Pulmonary artery endothelial cell (primary cell): ENCODE results near the gene MCAM. TPM values are rescaled to one million over a fixed set of nuclear protein-coding genes. Genes with fewer than 3 reads are reported as not detected.

Experiments
- DNase-seq: peaks from one replicate; pipeline ENCODE4 v3.0.0-alpha.2; 2011; ENCODE audit warnings: low read depth, low spot score
- total RNA-seq: library from RNA; depleted of rRNA; stranded (reverse); fragments of >200 nt; gene quantifications from 2 replicates; pipeline ENCODE4 v1.2.3, GENCODE V29; 2014

Gene MCAM, protein sequence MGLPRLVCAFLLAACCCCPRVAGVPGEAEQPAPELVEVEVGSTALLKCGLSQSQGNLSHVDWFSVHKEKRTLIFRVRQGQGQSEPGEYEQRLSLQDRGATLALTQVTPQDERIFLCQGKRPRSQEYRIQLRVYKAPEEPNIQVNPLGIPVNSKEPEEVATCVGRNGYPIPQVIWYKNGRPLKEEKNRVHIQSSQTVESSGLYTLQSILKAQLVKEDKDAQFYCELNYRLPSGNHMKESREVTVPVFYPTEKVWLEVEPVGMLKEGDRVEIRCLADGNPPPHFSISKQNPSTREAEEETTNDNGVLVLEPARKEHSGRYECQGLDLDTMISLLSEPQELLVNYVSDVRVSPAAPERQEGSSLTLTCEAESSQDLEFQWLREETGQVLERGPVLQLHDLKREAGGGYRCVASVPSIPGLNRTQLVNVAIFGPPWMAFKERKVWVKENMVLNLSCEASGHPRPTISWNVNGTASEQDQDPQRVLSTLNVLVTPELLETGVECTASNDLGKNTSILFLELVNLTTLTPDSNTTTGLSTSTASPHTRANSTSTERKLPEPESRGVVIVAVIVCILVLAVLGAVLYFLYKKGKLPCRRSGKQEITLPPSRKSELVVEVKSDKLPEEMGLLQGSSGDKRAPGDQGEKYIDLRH
- 1,937 and 2,031 TPM in 2 replicates for total RNA-seq

DNA sequence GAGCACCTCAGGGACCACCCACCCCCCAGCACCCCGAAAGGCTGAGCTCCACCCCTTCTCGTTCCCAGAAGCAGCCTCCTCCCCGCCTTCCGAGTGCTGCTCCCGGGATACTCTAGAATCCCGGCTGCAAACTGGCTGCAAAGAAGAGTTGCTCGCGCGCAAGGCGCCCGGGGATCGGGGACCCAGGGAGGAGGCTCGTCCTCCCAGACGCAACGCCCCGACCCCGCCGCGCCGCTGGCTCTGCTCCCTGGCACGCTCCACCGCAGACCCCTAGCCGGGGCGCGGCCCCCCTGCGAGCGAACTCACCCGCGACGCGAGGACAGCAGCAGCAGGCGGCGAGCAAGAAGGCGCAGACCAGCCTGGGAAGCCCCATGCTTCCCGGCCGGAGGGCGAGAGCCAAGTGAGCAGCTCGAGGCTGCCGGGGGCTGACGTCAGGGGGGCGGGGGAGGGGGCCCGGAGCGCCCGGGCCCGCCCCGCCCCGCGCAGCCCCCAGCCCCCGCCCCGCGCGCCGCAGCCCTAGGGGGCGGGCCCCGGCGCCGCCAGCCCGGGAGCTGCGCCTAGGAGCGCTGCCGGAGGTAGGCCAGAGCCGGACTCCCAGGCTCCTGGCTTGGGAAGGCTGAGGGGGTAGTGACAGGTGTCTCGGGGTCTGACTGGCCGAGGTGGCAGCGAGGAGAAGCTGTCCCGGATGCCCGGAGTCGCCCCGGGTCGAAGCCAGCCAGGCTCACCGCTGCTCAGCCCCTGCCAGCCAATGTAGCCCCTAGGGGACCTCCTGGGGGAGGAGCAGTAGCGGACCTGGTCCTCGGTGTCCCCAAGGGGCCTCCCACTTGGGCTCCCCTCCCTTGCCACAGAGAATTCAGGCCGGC is at the start of gene MCAM:
MCAM (minus strand) TSS at position 402 of the 863 bp plus-strand sequence; CDS start at position 373, 29 bp downstream.
- DNase-seq = no peak

- DNase-seq = no peak
Observed at GRCh38 chr11:119365071-119365591, 48.2 kb upstream of the MCAM start.

- DNase-seq = no peak
Observed at GRCh38 chr11:119363851-119364590, 47.1 kb upstream of the MCAM start.

GRCh38 chr11:119363081-119363850 is 46.3 kb upstream of the MCAM start:
- no peak for DNase-seq

- no peak for DNase-seq
Observed at GRCh38 chr11:119362741-119363080, 45.8 kb upstream of the MCAM start.

DNA sequence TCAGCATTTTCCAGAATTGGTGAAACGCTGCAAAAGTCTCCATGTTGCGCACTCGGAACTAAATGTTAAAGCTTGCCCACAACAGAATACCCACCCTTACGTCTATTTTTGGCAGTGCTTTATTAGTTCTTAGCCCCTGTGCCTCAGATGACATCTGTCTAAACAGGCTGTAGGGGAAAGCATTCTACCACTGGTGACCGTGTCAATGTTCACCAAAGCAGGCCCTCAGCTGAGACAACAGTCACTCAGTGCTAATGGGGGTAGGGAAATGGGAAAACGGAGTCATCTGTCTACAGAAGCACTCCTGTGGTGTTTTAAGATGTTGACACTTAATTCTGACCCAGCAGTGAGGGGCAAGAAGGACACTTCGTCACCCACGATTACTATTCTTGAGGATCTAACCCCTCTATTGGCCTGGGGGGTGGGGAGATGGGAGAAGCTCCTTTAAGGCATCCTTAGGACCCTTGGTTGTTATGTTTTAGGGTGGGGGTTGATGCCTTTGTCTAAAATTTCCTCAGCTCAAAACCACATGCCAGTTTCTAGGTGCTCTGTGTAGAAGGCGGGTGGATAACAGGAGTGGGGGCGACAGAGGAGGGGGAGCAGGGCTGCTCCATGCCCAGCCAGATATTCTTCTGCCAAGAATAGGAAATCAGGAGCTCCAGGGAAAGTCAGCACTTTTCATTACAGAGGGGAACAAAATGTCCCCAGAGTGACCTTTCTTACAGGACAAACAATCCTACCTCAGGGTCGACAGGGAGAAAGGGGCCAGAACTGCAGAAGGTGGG is 45.2 kb upstream of the MCAM start:
- no peak for DNase-seq

DNA sequence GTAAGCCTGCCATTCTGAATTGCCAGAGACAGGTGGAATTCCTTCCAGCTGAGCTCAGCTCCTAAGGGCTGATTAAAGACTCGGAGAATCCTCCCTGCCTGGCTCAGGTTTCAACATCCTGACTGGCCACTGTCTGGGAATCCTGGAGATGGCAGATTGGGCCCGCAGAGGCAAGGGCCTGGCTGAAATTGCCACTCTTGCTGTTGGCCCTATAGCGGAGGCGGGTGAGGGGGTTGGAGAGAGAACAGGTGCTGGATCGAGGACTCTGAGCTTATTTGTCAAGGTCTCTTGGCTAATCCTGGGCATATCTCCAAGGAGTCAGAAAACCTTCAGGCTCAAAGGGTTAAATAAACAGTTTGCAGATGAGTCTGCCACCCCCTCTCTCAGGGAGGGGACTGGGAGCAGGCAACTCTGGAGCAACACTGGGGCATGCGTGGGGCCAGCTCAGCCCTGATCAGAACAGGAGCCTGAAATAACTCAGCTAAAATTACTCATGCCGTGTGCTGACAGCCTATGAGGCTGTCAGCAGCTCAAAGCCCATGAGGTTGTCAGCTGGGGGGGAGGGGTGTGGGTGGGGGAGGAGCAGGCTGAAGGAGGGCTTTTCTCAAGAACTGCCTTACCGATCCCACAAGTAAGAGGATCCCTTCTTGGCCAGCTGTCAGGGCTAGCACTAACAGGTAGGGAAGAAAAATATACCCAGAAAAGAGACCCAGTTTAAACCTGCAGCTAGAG is 44.3 kb upstream of the MCAM start:
- no peak for DNase-seq

DNA sequence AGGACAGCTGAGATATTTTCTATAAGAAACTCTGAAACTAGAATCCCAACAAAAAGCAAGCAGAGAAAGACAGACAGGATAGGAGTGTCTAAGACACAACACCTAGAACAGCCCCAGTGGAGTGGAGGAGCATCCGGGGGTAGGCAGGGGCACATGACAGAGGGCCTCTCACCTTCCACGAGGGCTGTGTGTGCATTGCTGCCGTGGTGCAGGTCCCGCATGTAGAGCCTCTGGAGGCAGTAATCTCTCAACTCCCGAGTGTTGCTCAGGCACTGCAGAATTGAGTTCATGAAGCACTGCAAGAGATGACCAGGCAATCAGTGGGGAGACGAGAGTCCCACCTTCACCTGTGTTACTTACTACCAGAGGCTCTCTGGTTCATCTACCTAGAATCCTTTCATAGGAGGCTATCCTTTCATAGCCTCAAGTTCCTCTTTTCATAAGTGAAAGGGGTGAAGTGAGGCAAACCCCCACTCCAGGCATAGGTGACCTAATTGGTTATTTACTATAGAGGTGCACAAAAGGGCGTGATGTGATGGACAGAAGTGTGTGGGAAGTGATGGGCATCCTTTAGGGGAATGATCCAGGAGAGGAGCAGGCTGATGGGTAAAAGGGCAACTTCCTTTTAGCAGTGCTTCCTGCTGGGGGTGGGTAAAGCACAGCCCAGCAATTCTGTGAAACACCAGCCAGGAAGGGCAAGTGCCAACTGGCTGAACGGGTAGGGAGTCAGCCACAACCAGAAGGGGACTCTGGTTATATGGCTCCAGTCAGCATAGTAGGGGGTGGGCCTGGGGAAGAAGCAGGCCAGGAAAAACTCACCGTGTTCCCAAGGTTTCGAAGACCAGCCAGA is 42.7 kb upstream of the MCAM start:
- DNase-seq = no peak

DNA sequence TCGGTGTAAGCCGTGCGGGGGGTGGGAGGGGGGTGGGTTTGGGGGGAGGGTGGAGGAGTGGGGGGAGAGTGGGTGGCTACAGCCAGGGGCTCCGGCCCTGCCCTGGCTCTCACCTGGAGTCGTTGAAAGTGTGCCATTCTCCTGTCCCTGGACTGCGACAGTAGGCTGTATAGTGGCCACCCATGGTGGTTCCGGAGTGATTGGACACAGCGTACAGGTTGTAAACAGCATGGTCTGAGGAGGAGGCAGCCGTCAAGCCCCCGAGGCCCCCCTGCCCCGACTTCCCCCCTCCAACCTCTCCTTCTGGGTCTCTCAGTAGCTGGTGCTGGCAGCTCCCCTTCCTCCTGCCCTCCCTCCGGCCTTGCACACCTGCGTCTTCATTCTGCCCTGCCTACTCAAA is 40.1 kb upstream of the MCAM start:
- no peak for DNase-seq

DNA sequence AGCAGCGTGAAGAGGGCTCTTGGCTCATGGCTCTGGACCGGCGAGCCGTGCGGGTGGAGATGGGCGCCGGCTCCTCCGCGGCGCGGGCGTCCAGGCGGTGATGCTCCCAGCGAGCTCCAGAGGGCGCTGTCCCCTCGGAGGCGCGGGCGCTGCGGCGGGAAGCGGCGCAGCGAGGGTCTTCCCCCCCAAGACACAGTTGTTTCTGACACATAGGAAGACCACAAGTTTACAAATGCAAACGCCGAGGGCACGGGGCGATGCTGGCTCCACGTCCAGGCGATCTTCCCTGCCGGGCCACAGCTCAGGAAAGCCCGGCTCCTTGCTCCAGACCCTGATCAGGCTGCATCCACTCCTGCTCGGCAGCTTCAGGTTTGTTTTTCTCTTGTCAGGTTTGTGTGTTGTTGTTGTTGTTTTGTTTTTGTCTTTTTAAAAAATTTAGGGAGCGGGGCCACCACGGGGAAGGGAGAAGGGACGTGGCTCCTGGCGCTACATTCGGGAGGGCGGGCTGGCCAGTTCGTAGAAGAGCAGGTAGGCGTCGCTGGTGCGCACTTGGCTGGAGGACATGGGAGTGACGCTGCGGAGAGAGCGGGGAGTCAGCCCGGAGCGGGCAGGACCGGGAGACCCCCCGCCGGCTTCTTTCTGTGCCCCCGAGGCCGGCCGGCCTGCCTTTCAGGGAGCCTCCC is 39.6 kb upstream of the MCAM start:
- no peak for DNase-seq

GRCh38 chr11:119355091-119355843 is 38.3 kb upstream of the MCAM start:
- DNase-seq = no peak

DNA sequence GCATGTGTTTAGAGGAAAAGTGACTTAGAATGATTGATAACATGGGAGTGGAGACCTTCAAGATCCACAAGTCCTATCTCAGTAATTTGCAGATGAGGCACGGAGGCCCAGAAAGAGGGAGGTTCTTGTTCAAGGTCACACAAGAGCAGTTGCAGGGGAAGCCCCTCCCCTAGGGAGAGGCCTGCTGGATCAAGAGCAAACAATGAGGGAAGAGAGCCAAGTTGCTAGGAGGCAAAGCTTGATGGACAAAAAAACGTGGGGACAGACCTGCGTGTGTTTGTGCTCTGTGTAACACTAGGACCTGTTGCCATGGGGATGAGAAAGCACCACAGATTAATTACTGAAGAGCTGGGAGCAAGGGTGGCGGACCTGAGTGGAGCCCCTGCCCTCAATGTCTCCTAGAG is 35.9 kb upstream of the MCAM start:
- DNase-seq = peak; percentile 73

- no peak for DNase-seq
Observed at GRCh38 chr11:119351232-119351631, 34.3 kb upstream of the MCAM start.

DNA sequence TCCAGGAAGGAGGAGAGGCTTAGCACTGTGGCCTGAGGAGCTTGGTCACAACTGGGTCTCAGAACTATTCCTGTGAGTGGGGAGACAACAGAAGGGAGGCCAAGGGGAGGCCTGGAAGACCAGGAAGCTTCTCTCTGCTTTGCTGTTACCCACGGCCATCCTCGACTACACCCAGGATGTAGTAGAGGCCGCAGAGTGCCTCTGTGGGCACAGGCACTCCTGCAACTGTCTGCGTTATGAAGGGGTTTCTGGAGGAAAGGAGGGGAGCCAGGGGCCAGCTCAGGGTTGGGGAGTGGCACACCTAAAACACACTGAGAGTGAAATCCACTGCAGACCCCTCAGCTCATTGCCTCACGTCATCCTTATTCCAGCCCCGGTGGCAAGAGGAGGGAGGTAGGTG is 33.4 kb upstream of the MCAM start:
- no peak for DNase-seq

DNA sequence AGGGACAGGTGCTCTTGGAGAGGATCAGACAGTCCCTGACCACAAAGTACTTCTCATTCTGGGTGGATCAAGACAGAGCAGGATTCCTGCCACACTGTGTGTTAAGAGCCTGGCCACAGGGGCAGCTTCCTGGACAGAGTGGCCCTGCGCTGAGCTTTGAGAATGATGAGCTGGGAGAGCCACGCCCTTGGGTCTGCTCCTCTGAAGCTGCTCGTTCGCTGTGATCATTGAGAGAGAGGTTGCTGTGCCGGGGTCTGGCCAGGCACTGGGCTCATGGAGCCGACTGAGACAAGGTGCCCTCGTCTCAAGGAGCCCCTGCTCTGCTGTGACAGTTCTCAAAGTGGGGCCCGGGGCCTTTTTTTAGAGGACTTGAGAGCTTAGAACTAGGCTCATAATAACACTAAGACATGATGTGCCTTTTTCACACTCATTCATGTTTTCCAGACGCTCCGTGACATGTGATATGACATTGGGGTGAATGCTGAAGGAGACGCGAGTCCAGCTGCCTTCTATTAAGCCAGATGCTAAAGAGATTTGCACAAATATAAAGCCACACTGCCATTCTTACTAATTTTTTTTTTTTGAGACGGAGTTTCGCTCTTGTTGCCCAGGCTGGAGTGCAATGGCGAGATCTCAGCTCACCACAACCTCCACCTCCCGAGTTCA is 31.1 kb upstream of the MCAM start:
- no peak for DNase-seq

DNA sequence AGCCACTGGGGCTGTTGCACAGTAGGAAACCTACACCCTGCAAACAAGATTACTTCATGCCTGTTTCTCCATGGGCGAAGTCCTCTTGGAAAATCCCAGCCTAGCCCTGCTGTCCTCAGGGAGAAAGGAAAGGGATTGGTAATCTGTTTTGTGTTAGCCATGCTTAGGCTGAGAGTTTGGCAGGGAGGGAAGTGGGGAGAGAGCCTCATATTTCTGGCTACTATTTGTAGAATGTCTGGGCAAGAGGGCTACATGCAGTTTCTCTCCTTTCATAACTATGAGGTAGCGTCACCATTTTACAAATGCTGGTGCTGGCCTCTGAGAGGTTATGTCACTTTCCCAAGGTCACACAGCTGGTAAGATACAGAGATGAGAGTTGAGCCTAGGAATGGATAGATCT is 30.3 kb upstream of the MCAM start:
- no peak for DNase-seq
